ENCODE measurements around the gene MPRIP. TPM values are rescaled to one million over a fixed set of nuclear protein-coding genes. Genes with fewer than 3 reads are reported as not detected.

MPRIP gene
- total RNA-seq, 1 experiment from 2014 or later: 132 TPM

DNA sequence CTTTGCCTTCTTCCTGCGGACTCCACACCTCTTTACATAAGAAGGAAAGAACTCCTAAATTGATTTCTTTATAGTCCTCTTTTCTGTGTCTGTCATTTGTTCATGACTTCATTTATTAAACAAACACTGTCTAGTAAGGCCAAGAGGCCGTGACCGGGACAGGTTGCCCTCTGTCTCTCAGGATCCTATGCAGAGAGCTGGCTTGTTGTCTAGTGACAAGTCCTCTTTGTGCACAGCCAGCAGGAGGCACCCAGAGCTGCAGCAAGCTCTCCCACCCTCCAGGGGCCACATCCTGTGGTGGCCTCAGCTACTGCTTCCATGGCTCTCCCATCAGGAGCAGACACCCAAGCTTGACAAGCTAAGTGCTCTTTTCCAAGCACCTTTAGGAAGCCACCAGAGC lies 113.3 kb downstream of the MPRIP start:
- no peak overlapping the region for H3K4me2 ChIP-seq (ENCODE audit: insufficient read depth, insufficient read length, low read length)
- no peaks in the 10 kb centered on the region for H3K79me1 ChIP-seq (ENCODE audit: insufficient read depth, low read depth, low read length, poor library complexity, severe bottlenecking)
- H3K27ac ChIP-seq (ENCODE audit: insufficient read length, low read depth, low read length): no peak overlapping the region
- H3K79me2 ChIP-seq (ENCODE audit: insufficient read depth, low read length): no peaks in the 10 kb centered on the region
- Mint-ChIP-seq H3K36me3 (ENCODE audit: insufficient read depth in 1 of 3, low read depth in 3 of 3) (peaks cover 31 to 70% (median 64%) of the 10 kb centered on the region in 3 experiments), H3K27ac (no peak overlapping the region), H3K9me3 (no peaks in the 10 kb centered on the region), H3K27me3 (ENCODE audit: low read depth) (no peaks in the 10 kb centered on the region), H3K4me3 (no peak overlapping the region), H3K4me1 (no peaks in the 10 kb centered on the region)
- no peak overlapping the region for H3K9ac ChIP-seq (ENCODE audit: extremely low read depth, insufficient read length, low read length)
- TF ChIP-seq, protein P1, sequence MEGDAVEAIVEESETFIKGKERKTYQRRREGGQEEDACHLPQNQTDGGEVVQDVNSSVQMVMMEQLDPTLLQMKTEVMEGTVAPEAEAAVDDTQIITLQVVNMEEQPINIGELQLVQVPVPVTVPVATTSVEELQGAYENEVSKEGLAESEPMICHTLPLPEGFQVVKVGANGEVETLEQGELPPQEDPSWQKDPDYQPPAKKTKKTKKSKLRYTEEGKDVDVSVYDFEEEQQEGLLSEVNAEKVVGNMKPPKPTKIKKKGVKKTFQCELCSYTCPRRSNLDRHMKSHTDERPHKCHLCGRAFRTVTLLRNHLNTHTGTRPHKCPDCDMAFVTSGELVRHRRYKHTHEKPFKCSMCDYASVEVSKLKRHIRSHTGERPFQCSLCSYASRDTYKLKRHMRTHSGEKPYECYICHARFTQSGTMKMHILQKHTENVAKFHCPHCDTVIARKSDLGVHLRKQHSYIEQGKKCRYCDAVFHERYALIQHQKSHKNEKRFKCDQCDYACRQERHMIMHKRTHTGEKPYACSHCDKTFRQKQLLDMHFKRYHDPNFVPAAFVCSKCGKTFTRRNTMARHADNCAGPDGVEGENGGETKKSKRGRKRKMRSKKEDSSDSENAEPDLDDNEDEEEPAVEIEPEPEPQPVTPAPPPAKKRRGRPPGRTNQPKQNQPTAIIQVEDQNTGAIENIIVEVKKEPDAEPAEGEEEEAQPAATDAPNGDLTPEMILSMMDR (conservative IDR thresholded peaks at IDR 0.05): no peak
- H4K8ac ChIP-seq (replicated peaks; ENCODE audit: insufficient read length, low read depth, low read length): no peak overlapping the region
- no peak overlapping the region for H3K14ac ChIP-seq (ENCODE audit: insufficient read depth, low read length)
- H4K91ac ChIP-seq (ENCODE audit: insufficient read length, low read depth, low read length): no peak overlapping the region
- no peaks in the 10 kb centered on the region for H3K23me2 ChIP-seq (ENCODE audit: insufficient read length, low read depth, low read length, poor library complexity, severe bottlenecking)
- no peak overlapping the region for H2BK12ac ChIP-seq (ENCODE audit: insufficient read length, low read depth, low read length)
- H2BK5ac ChIP-seq (ENCODE audit: insufficient read length, low read length): no peak overlapping the region
- H4K20me1 ChIP-seq (ENCODE audit: control insufficient read depth, insufficient read depth, insufficient read length): no peaks in the 10 kb centered on the region
- H2BK15ac ChIP-seq (ENCODE audit: low read depth, low read length): no peak overlapping the region
- H3K4ac ChIP-seq (ENCODE audit: low read depth, low read length): no peak overlapping the region
- H3K9me3 ChIP-seq (ENCODE audit: control insufficient read depth, low read depth, low read length): no peaks in the 10 kb centered on the region
- H3K23ac ChIP-seq (ENCODE audit: insufficient read length, low read depth, low read length): no peak overlapping the region
- WGBS (ENCODE audit: extremely low coverage, insufficient read length, low lambda C conversion rate): no CpG with 5 or more reads among the region's 3 CpGs
- no peak overlapping the region for H3T11ph ChIP-seq (ENCODE audit: low read length)
- H4K5ac ChIP-seq (ENCODE audit: insufficient read length, low read depth, low read length): no peak overlapping the region
- no peak overlapping the region for H2BK20ac ChIP-seq (ENCODE audit: low read depth, low read length, poor library complexity, severe bottlenecking)
- no peak overlapping the region for H3K56ac ChIP-seq (ENCODE audit: insufficient read length, low read depth, low read length)
- no peaks in the 10 kb centered on the region for H3K4me1 ChIP-seq (ENCODE audit: insufficient read depth, low read length)
- H2AFZ ChIP-seq (ENCODE audit: low read length): no peak overlapping the region
- no peak overlapping the region for H3K18ac ChIP-seq (ENCODE audit: insufficient read length, low read depth, low read length)
- no peaks in the 10 kb centered on the region for H3K27me3 ChIP-seq (ENCODE audit: insufficient read depth, low read length)
- no peak overlapping the region for H2BK120ac ChIP-seq (ENCODE audit: low read depth, low read length, poor library complexity, severe bottlenecking)
- no peak for DNase-seq
- no peak overlapping the region for H2AK5ac ChIP-seq (ENCODE audit: insufficient read length, low read length)

Measured in H9 (cell line).